ENCODE data around the gene RRM2. TPM values are rescaled to one million over a fixed set of nuclear protein-coding genes. Genes with fewer than 3 reads are reported as not detected.

RRM2 gene
- total RNA-seq (2013), result 1.2 TPM
- polyA plus RNA-seq (1 to 10 TPM in 1 of 3 donors, not detected in 2; 1.5 TPM), polyA minus RNA-seq (1.1 and 3.0 TPM in 2 replicates), total RNA-seq (0.98 to 17.0 (median 1.8) reads per million in 11 experiments)

DNA sequence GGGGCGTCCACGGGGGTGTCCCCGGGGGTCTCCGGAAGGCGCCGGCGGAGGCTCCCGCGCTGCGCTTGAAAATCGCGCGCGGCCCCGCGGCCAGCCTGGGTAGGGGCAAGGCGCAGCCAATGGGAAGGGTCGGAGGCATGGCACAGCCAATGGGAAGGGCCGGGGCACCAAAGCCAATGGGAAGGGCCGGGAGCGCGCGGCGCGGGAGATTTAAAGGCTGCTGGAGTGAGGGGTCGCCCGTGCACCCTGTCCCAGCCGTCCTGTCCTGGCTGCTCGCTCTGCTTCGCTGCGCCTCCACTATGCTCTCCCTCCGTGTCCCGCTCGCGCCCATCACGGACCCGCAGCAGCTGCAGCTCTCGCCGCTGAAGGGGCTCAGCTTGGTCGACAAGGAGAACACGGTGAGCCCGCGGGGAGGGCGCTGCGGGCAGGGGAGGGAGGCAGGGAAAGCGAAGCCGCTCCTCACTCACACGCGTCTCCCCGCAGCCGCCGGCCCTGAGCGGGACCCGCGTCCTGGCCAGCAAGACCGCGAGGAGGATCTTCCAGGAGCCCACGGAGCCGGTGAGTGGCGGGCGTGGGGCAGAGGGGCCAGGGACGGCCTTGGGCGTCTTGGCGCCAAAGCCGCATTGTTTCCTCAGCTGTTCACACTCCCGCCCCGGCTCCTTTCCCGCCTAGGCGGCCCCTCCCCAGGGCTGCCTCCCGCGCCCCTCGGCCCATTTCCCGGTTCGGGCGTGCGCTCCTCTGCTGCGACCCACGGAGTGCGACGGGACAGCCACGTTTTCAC, at the start of gene RRM2:
Gene RRM2 (plus strand): TSS at position 240 of the 781 bp plus-strand sequence. CDS start 60 bp downstream, at position 300.
- intact Hi-C loops (cut with micrococcal nuclease), result loop anchor here (5.0 to 10.0 kb wide), 5 partner anchors 152 to 325 kb away; partner anchors contain the start of genes HPCAL1 (in 2 of the 2) and ODC1 (in 1 of the 2)
- H3K36me3 ChIP-seq (replicated peaks in 1 of 2; ENCODE audit: control insufficient read depth in 1 of 2, insufficient read depth in 2 of 2, low read length in 2 of 2), result peaks cover 0 to 9% of the 10 kb centered on the region in 2 donors
- peak within 1 kb of the TSS; percentile 76 to 99 (median 92) for H3K27ac Mint-ChIP-seq
- H3K4me1 ChIP-seq (ENCODE audit: control insufficient read depth in 1 of 2, insufficient read depth in 2 of 2, low read length in 2 of 2), result peaks cover 51 to 76% of the 10 kb centered on the region in 2 donors
- peak within 1 kb of the TSS; percentile 77 for H3K9ac ChIP-seq (ENCODE audit: insufficient read depth, low read length, poor library complexity, severe bottlenecking)
- H3K4me3 Mint-ChIP-seq, result peak within 1 kb of the TSS; percentile 89 to 95
- no peaks in the 10 kb centered on the region for H4K20me1 ChIP-seq (ENCODE audit: insufficient read depth, low read length)
- WGBS (ENCODE audit: insufficient coverage), result under 1% methylated on average over 79 of the region's 81 CpGs
- peak within 1 kb of the TSS in 1 of 2 donors; percentile 66 for H3K27ac ChIP-seq (ENCODE audit: low read depth in 1 of 2, low read length in 2 of 2)
- H3K4me1 Mint-ChIP-seq, result peaks cover 58% of the 10 kb centered on the region
- no peaks in the 10 kb centered on the region for H3K27me3 Mint-ChIP-seq (ENCODE audit: low read depth in 3 of 3)
- peak within 1 kb of the TSS; percentile 75 for H2AFZ ChIP-seq (ENCODE audit: insufficient read depth, low read depth, low read length, poor library complexity, severe bottlenecking)
- peaks cover 94% of the 10 kb centered on the region for H3K79me2 ChIP-seq (ENCODE audit: insufficient read depth, low read length)
- H3K4me2 ChIP-seq (replicated peaks; ENCODE audit: extremely low read depth, low read length, poor library complexity, severe bottlenecking), result peak within 1 kb of the TSS; percentile 100
- TF ChIP-seq, protein P1, sequence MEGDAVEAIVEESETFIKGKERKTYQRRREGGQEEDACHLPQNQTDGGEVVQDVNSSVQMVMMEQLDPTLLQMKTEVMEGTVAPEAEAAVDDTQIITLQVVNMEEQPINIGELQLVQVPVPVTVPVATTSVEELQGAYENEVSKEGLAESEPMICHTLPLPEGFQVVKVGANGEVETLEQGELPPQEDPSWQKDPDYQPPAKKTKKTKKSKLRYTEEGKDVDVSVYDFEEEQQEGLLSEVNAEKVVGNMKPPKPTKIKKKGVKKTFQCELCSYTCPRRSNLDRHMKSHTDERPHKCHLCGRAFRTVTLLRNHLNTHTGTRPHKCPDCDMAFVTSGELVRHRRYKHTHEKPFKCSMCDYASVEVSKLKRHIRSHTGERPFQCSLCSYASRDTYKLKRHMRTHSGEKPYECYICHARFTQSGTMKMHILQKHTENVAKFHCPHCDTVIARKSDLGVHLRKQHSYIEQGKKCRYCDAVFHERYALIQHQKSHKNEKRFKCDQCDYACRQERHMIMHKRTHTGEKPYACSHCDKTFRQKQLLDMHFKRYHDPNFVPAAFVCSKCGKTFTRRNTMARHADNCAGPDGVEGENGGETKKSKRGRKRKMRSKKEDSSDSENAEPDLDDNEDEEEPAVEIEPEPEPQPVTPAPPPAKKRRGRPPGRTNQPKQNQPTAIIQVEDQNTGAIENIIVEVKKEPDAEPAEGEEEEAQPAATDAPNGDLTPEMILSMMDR (IDR thresholded peaks at IDR 0.05), result no peak
- H3K27me3 ChIP-seq (ENCODE audit: control insufficient read depth in 2 of 2, insufficient read depth in 2 of 2, low read length in 2 of 2), result no peaks in the 10 kb centered on the region
- DNase-seq, result peak; percentile 76 to 86 (median 84)
- no peaks in the 10 kb centered on the region for H3K9me3 Mint-ChIP-seq
- peak within 1 kb of the TSS; percentile 64 to 85 (median 68) for H3K4me3 ChIP-seq (replicated peaks in 1 of 3; ENCODE audit: low read depth in 2 of 3, low read length in 3 of 3)
- peaks cover 3 to 11% of the 10 kb centered on the region in 2 donors for H3K36me3 Mint-ChIP-seq
- H3K9me3 ChIP-seq (replicated peaks in 1 of 2; ENCODE audit: control insufficient read depth in 1 of 2, insufficient read depth in 1 of 2, low read length in 2 of 2), result no peaks in the 10 kb centered on the region

DNA sequence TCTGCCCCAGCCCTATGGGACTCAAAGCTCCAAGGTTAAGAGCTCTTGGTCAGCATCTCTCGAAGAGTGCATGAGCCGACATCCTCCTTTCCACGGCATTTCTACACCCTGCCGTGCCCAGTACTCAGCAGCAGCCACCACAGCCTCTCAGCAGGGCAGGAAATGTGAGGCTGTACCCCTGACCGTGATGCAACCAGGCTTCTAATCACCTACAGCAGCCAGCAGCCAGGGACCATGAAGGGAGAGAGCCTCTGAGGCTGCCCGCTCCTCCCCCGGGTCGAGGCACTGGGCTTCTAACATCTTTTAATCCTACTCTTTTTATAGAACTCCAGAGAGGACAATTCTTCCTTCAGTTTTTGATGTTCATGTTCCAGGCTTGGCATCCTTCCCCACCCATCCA, 48.8 kb upstream of the RRM2 start:
- no peak overlapping the region for H3K27ac Mint-ChIP-seq
- intact Hi-C loops (cut with micrococcal nuclease), result loop anchor here in 1 of 2 donors (2.0 to 5.0 kb wide), 2 partner anchors 361 to 599 kb away; no protein-coding TSS in a partner anchor
- H3K36me3 Mint-ChIP-seq, result peaks cover 0 to 7% of the 10 kb centered on the region in 2 donors
- peaks cover 3% of the 10 kb centered on the region for H3K4me1 Mint-ChIP-seq
- H3K27me3 Mint-ChIP-seq (ENCODE audit: low read depth in 3 of 3), result peaks cover 55 to 66% (median 66%) of the 10 kb centered on the region in 3 donors
- Histone ChIP-seq H3K79me2 (ENCODE audit: insufficient read depth, low read length) (no peaks in the 10 kb centered on the region), H4K20me1 (ENCODE audit: insufficient read depth, low read length) (no peaks in the 10 kb centered on the region), H3K4me1 (ENCODE audit: control insufficient read depth in 1 of 2, insufficient read depth in 2 of 2, low read length in 2 of 2) (no peaks in the 10 kb centered on the region), H3K9ac (ENCODE audit: insufficient read depth, low read length, poor library complexity, severe bottlenecking) (no peak overlapping the region), H3K27ac (ENCODE audit: low read depth in 1 of 2, low read length in 2 of 2) (no peak overlapping the region), H3K36me3 (replicated peaks in 1 of 2; ENCODE audit: control insufficient read depth in 1 of 2, insufficient read depth in 2 of 2, low read length in 2 of 2) (no peaks in the 10 kb centered on the region), H2AFZ (ENCODE audit: insufficient read depth, low read depth, low read length, poor library complexity, severe bottlenecking) (no peak overlapping the region), H3K27me3 (ENCODE audit: control insufficient read depth in 2 of 2, insufficient read depth in 2 of 2, low read length in 2 of 2) (peaks cover 36 to 60% of the 10 kb centered on the region in 2 donors), H3K9me3 (replicated peaks in 1 of 2; ENCODE audit: control insufficient read depth in 1 of 2, insufficient read depth in 1 of 2, low read length in 2 of 2) (peaks cover 0 to 8% of the 10 kb centered on the region in 2 donors), H3K4me2 (replicated peaks; ENCODE audit: extremely low read depth, low read length, poor library complexity, severe bottlenecking) (no peak overlapping the region), H3K4me3 (replicated peaks in 1 of 3; ENCODE audit: low read depth in 2 of 3, low read length in 3 of 3) (no peak overlapping the region)
- H3K4me3 Mint-ChIP-seq, result peak overlapping the region in 1 of 2 donors; percentile 71
- peaks cover 0 to 11% (median 3%) of the 10 kb centered on the region in 7 donors for H3K9me3 Mint-ChIP-seq
- 44% methylated on average over 4 of the region's 8 CpGs for WGBS (ENCODE audit: insufficient coverage)
- DNase-seq, result no peak
- TF ChIP-seq, protein P1 (IDR thresholded peaks at IDR 0.05), result no peak
